Right lung (tissue), 5 donors: Measurements from ENCODE around the gene RSPH10B. TPM values are rescaled to one million over a fixed set of nuclear protein-coding genes. Genes with fewer than 3 reads are reported as not detected.
"Not testable (repeated sequence)": the region's sequence is repeated elsewhere in the genome, so short reads cannot be mapped to it uniquely, and the experiment has no call there.

Experiments used
- DNase-seq, 2 donors: peaks; one replicate each; pipeline ENCODE4 v3.0.0-alpha.2; 2013
- polyA plus RNA-seq, 5 donors: library from polyadenylated mRNA; unstranded; fragments of 120-200 nt; gene quantifications; one replicate each; pipeline versions ENCODE4 v1.2.1 to v1.2.3, GENCODE V29; 2013; ENCODE audit warnings: inconsistent platforms in 1 of 5, low replicate concordance in 1 of 5; ENCODE audit not compliant: insufficient read length in 5 of 5, insufficient read depth in 1 of 5

RSPH10B gene
- polyA plus RNA-seq, 5 donors, result 0.60 to 4.8 (median 2.3) TPM

DNA sequence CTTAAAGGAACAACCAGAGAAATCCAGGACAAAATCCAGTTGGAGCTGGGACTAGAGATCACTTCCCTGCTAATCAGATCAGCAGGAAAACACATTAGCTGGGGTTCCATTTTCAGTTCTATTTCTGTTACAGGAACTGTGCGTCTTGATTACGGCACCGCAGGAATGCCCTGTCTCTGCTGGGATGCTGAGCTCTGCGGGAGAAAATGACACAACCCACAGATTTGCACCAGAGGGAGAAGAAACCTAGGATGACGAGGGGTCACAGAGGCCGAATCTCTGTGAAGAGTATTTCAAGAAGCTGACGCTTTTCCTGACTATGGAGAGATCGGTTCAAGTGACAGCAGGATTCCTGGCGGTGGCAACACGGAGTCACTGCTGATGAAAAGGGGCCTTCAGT, 40.2 kb downstream of the RSPH10B start:
- not testable (repeated sequence) for DNase-seq

DNA sequence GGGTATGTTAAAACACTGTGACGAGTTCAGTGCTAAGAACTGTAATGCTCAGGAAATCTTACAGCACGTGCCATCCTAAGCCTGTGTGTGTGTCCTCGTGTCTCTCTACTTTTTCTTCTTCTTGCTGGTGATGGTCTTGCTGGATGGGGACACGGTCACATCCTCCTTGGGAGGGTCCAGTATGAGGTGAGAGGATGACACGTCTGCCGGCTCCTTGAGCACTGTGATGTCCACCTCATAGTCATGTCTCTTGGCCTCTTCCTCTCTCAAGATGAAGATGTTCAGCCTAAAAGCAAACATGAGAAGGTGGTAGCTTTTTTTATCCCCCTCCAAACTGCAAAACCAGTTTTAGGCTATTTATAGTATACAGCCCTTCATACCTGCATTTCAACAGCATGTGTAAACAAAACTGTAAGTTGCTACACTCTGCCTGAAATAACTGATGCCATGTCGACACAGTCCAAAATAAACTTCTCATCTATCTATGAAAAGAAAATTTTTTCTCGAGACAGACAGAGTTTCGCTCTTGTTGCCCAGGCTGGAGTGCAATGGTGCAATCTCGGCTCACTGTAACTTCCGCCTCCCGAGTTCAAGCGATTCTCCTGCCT, 44.1 kb downstream of the RSPH10B start:
- not testable (repeated sequence) for DNase-seq

DNA sequence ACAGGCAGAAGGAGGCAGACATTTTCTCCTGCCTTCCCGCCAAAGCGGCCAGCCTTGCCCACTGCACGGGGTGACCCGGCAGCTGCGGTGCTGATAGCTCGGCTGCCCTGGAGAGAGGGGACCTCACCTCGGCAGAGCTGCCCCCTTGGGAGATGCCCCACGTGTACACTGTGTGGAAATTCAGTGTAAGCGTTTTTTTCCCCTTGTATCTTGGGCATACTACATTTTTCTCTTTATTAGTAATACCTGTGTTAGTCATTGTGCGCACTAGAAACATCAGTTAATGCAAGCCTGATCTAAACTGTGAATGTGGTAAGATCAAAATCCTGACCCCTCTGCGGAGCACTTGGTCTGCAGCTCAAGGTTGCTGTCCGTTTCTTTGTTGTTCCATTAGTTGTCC, 45.9 kb downstream of the RSPH10B start:
- not testable (repeated sequence) for DNase-seq

DNA sequence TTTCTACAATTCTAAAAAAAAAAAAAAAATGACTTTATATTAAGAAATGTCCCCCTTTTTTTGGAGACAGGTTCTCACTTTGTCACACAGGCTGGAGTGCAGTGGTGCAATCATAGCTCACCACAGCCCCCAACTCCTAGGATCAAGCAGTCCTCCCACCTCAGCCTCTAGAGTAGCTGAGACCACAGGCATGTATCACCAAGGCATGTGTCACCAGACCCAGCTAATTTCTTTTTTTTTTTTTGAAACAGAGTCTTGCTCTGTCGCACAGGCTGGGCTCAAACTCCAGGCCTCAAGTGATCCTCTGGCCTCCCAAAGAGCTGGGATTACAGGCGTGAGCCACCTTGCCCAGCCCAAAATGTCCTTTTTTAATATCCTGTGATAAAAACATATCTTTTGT, 46.3 kb downstream of the RSPH10B start:
- DNase-seq, result not testable (repeated sequence)

DNA sequence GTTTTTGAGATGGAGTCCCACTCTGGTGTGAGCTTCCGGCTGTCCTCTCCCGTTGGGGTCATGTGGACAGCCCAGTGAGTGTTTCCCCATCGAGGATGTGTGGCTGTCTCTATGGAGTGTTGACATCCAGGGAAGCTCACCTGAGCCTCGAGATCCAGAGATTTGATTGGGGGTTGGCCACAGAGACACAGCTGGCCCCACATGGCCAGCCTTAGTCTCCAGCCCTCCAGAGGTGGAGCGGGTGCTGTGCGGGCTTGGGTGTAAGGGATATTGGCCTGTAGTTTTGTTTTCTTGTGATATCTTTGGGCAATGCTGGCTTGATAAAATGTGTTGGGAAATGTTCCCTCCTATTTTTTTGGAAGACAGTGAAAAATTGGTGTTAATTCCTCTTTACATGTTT, 54.0 kb downstream of the RSPH10B start:
- not testable (repeated sequence) for DNase-seq

DNA sequence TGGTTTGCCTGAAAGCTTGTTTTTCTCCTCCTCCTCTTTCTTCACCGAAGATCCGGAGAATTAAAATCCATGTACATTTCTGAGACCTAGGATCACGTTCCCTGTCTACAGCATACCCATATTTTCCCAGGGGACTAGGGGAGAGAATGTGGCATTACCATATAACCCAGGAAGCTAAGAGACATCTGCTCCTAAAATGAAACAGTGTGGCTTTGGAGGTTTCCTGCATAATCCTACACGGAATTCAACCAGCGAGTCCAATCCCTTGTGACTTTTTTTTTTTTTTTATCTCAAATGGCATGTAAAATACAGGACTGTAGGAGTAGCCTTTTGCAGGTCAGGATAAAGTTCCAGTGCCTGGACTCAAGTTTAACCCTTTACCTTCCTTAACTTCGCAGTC, 61.7 kb downstream of the RSPH10B start:
- not testable (repeated sequence) for DNase-seq

DNA sequence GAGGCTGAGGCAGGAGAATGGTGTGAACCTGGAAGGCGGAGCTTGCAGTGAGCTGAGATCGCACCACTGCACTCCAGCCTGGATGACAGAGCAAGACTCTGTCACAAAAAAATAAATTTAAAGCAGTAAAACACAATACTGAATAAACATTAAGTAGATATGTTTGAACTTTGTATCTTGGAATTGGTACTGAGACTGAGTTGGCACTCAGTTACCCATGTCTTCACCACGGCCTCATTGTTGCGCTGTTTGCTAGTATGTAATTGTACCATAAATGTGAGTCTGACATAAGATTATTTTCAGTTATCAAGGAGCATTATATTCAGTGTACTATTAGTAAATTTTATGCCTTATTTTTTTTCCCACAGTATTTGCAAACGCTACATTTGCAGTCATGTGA, 65.8 kb downstream of the RSPH10B start:
- not testable (repeated sequence) for DNase-seq

DNA sequence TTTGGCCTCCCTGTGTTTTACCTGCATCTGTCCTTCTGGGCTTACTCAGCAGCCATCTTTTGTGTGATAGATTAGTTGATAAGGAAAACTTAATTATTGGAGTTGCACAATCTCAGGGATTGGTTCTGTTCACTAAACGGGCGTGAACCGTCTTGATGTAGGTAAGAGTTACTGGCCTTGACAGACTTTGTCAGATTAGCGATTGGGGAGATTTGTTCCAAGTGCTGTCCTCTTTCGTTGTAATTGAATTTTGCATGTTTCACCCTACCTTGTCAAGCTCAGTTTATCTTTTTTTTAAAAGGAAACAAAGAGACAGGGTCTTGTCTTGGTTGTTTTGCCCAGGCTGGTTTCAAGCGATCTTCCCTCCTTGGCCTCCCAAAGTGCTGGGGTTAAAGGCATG, 67.5 kb downstream of the RSPH10B start:
- DNase-seq, result not testable (repeated sequence)

DNA sequence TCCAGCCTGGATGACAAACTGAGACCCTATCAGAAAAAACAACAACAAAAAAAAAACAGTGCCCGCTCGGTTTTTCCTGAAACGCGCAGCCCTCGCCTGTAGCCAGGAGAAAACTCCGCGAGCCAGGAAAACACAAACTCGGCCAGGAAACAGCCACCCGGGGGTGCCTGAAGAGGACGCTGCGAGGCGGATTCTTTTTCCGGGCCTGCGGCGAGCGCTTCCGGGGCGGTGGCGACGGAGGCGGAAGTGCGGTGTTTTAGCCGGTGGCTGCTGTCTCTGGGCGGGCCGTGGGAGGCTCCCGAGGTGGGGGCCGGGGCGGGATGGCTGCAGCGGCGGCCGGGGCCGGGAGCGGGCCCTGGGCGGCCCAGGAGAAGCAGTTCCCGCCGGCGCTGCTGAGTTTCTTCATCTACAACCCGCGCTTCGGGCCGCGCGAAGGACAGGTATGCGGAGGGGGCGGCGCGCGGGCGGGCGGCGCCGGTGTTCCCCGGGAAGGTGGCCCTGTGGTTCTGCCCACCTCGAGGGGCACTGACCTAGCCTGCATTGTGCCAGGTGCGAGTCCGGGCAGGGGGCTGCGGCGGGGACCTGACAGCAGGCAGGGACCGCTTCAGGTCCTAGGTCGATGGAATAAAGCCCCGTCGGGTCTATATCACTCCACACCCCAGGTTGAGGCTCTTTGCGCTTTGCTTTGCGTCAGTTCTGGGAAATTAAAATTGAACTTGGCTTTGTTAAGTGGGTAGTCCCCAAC, 71.8 kb downstream of the RSPH10B start, which contains the start of gene CCZ1:
CCZ1 (plus strand) TSS at position 254 of the 745 bp plus-strand sequence; CDS start at position 321, 67 bp downstream.
- peak; percentile 8 to 14 for DNase-seq

DNA sequence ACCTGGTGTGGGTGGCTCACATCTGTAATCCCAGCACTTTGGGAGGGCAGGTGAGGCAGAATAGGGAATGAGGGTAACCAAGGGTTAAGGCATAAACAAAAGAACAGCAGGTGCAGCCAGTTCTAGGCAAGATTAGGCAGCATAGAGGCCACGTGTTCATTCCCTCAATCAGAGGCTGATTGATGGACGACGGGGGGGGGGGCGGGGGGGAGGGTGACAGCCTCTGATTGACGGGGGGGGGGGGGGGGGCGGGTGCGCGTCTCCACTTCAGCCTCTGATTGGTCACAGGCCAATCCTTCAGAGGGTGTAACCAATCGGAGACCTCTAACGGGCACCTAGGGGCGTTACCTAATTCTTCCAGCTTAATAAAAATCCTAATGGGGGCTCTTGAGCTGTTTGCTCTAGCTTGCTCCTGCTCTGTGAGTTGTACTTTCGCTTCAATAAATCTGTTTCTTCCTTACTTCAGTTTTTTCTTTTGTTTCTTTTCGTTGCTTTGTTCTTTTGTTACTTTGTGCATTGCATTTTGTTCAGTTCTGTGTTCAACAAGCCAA, 73.0 kb downstream of the RSPH10B start:
- not testable (repeated sequence) for DNase-seq

DNA sequence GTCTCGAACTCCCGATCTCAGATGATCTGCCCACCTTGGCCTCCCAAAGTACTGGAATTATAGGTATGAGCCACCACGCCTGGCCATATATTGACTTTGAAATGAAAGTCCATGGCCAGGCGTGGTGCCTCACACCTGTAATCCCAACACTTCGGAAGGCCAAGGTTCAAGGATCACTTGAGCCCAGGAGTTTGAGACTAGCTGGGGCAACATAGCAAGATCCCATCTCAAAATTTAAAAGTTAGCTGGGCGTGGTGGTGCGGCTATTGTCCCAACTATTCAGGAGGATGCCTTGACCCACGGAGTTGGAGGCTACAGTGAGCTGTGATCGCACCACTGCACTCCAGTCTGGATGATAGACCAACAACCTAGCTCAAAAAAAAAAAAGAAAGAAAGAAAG, 78.0 kb downstream of the RSPH10B start:
- no peak for DNase-seq

DNA sequence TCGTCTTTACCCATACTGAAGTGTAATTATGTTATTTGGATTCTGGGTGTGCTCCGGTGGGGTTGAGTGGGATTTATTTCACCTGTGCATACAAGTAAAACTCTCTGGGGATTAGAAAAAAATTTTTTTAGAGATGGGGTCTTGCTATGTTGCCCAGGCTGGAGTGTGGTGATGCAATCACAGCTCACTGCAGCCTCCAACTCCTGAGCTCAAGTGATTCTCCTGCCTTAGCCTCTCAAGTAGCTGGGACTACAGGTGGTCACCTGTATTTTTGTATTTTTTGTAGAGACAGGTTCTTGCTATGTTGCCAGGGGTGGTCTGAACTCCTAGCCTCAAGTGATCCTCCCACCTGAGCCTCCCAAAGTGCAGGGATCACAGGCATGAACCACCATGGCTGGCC, 80.2 kb downstream of the RSPH10B start:
- not testable (repeated sequence) for DNase-seq

DNA sequence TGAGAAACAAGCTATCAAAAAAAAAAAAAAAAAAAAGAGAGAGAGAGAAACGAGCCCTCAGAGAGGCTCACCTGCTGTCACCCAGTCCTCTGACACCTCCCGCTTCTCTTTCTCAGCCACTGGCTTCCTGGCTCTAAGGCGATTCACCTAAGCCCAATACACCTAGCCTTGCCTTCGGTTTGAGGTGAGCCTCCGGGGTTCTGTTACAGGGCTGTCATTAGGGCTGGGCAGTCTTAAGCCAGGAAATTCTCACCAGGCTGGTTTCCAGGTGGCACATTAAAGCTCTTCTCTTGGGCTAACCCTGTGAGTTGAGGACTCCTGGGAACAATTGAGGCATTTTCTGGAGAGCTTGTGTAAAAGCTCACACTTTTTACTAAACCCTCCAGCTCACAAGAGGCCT, 82.5 kb downstream of the RSPH10B start:
- peak; percentile 3 to 8 for DNase-seq

DNA sequence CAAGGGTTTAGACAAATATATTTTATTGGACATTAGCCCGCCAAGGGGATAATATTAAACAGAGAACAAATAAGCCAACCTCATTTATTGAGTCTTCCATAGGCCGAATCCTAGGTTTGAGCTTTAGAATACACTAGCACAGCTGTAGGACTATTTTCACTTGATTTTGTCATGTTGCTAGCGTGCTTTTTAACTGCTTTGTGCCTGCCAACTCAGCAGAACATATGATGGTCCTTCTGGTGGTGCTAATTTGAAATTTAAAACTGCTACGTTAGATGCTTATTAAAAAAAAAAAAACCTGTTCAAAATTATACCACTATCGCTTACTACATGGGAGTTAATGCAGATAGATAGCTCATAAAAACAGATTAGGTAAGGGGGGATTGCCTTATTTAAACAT, 86.1 kb downstream of the RSPH10B start:
- DNase-seq, result not testable (repeated sequence)

DNA sequence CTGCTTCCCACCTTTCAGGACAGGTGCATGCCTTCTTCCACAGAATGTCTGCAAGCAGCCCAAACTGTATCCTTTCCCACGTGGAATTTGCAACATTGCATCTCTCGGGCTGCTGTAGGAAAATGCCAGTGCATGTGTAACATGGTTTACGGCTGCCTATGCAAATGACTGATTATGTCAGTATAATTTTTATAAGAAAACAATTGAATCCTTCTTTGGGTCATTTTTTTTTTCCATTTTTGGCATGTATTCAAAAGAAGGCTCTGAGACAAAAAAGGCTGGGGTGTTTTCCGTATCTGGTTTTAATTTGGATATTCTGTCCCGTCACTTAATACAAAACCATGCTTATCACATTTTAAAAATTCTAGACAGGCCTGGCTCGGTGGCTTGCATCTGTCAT, 90.4 kb downstream of the RSPH10B start:
- DNase-seq, result not testable (repeated sequence)

DNA sequence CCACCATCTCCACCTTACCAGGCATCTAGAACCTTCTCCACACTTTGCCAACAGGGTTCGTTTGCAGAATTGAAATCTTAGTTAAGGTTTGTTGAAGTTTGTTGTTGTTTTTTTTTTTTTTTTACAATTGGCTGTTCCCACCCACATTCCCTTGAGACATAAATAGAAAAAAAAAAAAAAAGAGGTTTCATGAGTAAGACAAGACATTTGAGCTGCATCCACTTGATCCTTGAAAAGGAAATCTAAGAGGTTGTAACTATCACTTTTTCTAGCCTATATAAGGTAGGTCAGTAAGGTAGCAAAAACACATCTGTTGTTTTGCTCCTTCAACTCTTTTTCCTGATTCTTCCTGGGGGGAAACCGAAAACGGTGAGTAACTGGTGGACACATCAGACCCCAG, 90.9 kb downstream of the RSPH10B start:
- DNase-seq, result not testable (repeated sequence)

Other genes with a start within 250 kb of the RSPH10B start
- gene RNF216, start 189.0 kb downstream of the RSPH10B start, polyA plus RNA-seq, result 10 to 100 TPM; 26.3 to 31.7 (median 28.0) TPM
- under 1 TPM; 0.40 to 0.96 (median 0.52) TPM for gene OCM, start 89.9 kb downstream of the RSPH10B start, polyA plus RNA-seq
- gene CCZ1, start 72.0 kb downstream of the RSPH10B start, polyA plus RNA-seq, result 10 to 100 TPM; 60.4 to 78.4 (median 69.7) TPM
- 10 to 100 TPM; 14.2 to 20.8 (median 18.7) TPM for gene PMS2, start 38.4 kb upstream of the RSPH10B start, polyA plus RNA-seq
- 10 to 100 TPM; 11.2 to 21.6 (median 16.5) TPM for gene AIMP2, start 38.6 kb upstream of the RSPH10B start, polyA plus RNA-seq
- 1 to 10 TPM; 2.0 to 3.1 (median 2.5) TPM for gene ANKRD61, start 60.7 kb upstream of the RSPH10B start, polyA plus RNA-seq
- 100 to 1,000 TPM in 2 of 5 donors, 10 to 100 TPM in 3; 87.8 to 117 (median 94.9) TPM for gene EIF2AK1, start 88.5 kb upstream of the RSPH10B start, polyA plus RNA-seq
- 10 to 100 TPM; 12.0 to 15.3 (median 13.6) TPM for gene USP42, start 134.3 kb upstream of the RSPH10B start, polyA plus RNA-seq